Activated naive CD4-positive, alpha-beta T cell treated with anti-CD3 and anti-CD28 coated beads for 36 hours (primary cell): ENCODE results near the gene CCDC93. TPM values are rescaled to one million over a fixed set of nuclear protein-coding genes. Genes with fewer than 3 reads are reported as not detected.

Experiments used
- CTCF ChIA-PET: fragments of 350-600 bp; sonication (Branson Sonifier 250); formaldehyde crosslinking; loops from one replicate; lab custom pipeline; 2021; ENCODE audit warnings: antibody characterized with exemption; lab: Charles Lee
- DNase-seq: peaks from one replicate; pipeline ENCODE4 v3.0.0-alpha.2; 2020
- H3K27ac Mint-ChIP-seq: one replicate; pipeline ENCODE4 v1.8.0; 2021; ENCODE audit warnings: mild to moderate bottlenecking, mixed read lengths
- H3K27me3 Mint-ChIP-seq: one replicate; pipeline ENCODE4 v1.8.0; 2021; ENCODE audit warnings: low read depth, mixed read lengths
- H3K36me3 Mint-ChIP-seq: one replicate; pipeline ENCODE4 v1.8.0; 2021; ENCODE audit warnings: low read depth, mixed read lengths
- H3K4me1 Mint-ChIP-seq: one replicate; pipeline ENCODE4 v1.8.0; 2021; ENCODE audit warnings: low read depth, mixed read lengths
- H3K4me3 Mint-ChIP-seq: one replicate; pipeline ENCODE4 v1.8.0; 2021; ENCODE audit warnings: mild to moderate bottlenecking, moderate library complexity, mixed read lengths
- H3K9me3 Mint-ChIP-seq: one replicate; pipeline ENCODE4 v1.8.0; 2021; ENCODE audit warnings: mixed read lengths
- intact Hi-C: fragments of 100-400 bp; cut with micrococcal nuclease; formaldehyde crosslinking; loops from one replicate; pipeline ENCODE4 v1.15.1; 2023
- total RNA-seq, 2 experiments: library from RNA; stranded (reverse); gene quantifications; one replicate each; pipeline ENCODE4 v1.2.3, GENCODE V29; 2021

The CCDC93 gene
- total RNA-seq, 2 experiments from 2014 or later: 29.0 to 32.8 TPM

DNA sequence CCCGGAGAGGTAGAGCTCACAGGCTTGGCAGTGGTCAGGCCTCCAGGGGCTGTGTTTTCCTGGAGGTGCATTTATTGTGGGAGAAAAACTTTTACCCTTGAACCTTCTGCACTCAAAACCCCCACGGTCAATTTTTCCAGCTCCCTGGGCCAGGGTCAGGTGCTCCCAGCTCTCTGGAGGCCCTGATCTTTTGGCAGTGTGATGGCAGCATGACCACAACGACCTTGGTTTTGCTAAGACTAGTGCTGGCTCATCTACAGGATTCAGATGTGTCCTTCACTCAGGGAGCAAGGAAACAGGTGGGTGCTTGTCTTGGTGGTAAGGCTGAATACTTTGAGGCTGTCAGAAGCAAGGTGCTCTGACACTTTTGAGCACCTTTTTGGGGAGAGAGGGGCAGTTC, 92.3 kb downstream of the CCDC93 start:
- Mint-ChIP-seq H3K9me3 (peaks cover 3% of the 10 kb centered on the region), H3K4me3 (no peak overlapping the region), H3K4me1 (no peaks in the 10 kb centered on the region), H3K36me3 (peaks cover 87% of the 10 kb centered on the region), H3K27me3 (no peaks in the 10 kb centered on the region), H3K27ac (no peak overlapping the region)
- intact Hi-C loops: no loop called here
- no peak for DNase-seq
- CTCF ChIA-PET: no interaction called here

DNA sequence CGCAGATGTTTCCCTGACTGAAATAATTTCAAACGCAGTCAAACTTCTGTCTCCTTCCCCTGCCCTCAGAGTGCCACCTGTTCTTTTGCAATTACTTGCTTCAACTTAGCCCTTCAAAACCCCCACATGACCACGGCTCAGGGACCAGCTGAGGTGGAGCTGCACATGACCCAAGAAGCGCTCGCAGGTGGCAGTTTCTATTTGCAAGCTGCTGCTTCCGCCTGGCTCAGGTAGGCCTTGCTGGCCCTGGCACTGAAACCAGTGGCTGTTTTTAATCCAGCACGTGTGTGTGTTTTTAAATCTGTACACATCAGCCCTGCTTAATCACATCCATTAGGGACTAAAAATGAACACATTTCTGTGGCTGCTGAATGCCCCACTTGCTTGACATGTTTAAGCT, 95.3 kb downstream of the CCDC93 start:
- intact Hi-C loops: no loop called here
- H3K4me1 Mint-ChIP-seq: no peaks in the 10 kb centered on the region
- peaks cover 13% of the 10 kb centered on the region for H3K9me3 Mint-ChIP-seq
- CTCF ChIA-PET: interaction anchor here (1.2 kb wide), 1 partner anchor 85 kb away, joined by 4 read pairs; no protein-coding TSS in a partner anchor
- H3K27ac Mint-ChIP-seq: no peak overlapping the region
- no peaks in the 10 kb centered on the region for H3K27me3 Mint-ChIP-seq
- no peak overlapping the region for H3K4me3 Mint-ChIP-seq
- DNase-seq: no peak
- peaks cover 87% of the 10 kb centered on the region for H3K36me3 Mint-ChIP-seq

DNA sequence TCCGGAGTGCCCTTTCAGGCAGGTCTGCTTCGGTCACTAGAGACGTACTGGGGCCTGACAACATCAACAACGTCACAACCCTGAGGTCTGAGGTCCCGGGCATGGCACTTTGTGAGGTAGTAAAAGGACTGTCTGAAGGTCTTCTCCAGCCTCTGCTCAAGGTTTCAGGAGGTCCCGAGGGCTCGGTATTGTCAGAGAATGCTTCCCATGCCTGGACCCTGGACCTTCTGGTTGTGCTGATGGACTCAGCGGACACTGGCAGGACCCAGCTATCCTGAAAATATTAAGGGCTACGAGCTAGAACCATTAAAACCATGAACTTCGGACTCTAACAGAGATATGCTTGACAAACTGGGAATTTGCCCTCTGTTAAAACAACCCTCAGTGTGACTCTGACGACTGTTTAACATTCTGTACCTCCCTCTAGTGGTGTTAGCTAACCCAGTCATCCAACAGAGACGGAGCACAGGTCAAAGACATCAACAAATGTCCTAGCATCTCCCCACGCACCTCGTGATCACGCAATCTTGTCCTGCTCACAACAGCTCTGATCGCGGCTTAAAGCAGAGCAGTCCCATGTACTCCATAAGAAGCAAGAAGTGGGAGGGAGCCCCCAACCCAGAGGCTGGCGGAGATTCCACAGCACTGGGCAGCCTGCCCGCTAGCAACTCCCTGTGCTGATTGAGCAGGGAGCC, 96.5 kb downstream of the CCDC93 start:
- Mint-ChIP-seq H3K4me3 (no peak overlapping the region), H3K4me1 (no peaks in the 10 kb centered on the region), H3K27me3 (no peaks in the 10 kb centered on the region), H3K9me3 (peaks cover 20% of the 10 kb centered on the region), H3K36me3 (peaks cover 76% of the 10 kb centered on the region), H3K27ac (no peak overlapping the region)
- intact Hi-C loops: no loop called here
- DNase-seq: no peak
- CTCF ChIA-PET: interaction anchor here (1.2 kb wide), 1 partner anchor 86 kb away, joined by 4 read pairs; no protein-coding TSS in a partner anchor

DNA sequence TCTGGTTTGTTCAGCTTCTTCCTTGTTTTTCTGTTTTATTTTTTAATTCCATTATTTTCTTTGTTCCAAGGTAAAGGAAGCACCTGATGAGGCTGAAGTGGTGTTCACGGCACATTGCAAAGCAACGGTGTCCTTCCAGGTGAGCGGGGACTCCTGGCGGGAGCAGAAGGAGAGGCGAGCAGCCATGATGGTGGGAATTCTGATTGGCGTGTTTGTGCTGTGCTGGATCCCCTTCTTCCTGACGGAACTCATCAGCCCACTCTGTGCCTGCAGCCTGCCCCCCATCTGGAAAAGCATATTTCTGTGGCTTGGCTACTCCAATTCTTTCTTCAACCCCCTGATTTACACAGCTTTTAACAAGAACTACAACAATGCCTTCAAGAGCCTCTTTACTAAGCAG, 110.9 kb downstream of the CCDC93 start:
- H3K4me3 Mint-ChIP-seq: no peak overlapping the region
- no peaks in the 10 kb centered on the region for H3K36me3 Mint-ChIP-seq
- no peak overlapping the region for H3K27ac Mint-ChIP-seq
- H3K4me1 Mint-ChIP-seq: no peaks in the 10 kb centered on the region
- intact Hi-C loops: no loop called here
- H3K27me3 Mint-ChIP-seq: no peaks in the 10 kb centered on the region
- CTCF ChIA-PET: no interaction called here
- no peak for DNase-seq
- peaks cover 24% of the 10 kb centered on the region for H3K9me3 Mint-ChIP-seq

DNA sequence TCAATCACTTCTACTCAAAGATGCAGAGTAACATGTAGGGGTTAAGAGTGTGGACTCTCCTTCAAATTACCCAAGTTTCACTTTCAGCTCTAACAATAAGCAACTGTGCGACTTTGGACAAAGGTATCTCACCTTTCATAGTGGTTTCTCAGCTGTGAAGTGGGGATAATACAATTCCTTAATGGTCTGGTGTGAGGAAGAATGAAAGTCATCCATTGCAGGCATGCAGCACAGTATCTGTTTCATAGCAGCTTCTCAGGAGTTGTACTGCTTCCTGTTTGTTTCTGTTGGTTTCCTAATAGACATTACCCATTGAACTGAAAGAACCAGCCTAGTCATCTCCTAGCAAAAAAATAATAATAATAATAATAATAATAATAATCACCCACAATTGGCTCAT, 125.0 kb downstream of the CCDC93 start:
- no peak overlapping the region for H3K27ac Mint-ChIP-seq
- H3K36me3 Mint-ChIP-seq: no peaks in the 10 kb centered on the region
- CTCF ChIA-PET: no interaction called here
- H3K4me3 Mint-ChIP-seq: no peak overlapping the region
- H3K9me3 Mint-ChIP-seq: no peaks in the 10 kb centered on the region
- no peaks in the 10 kb centered on the region for H3K4me1 Mint-ChIP-seq
- no peak for DNase-seq
- peaks cover 5% of the 10 kb centered on the region for H3K27me3 Mint-ChIP-seq
- intact Hi-C loops: no loop called here

DNA sequence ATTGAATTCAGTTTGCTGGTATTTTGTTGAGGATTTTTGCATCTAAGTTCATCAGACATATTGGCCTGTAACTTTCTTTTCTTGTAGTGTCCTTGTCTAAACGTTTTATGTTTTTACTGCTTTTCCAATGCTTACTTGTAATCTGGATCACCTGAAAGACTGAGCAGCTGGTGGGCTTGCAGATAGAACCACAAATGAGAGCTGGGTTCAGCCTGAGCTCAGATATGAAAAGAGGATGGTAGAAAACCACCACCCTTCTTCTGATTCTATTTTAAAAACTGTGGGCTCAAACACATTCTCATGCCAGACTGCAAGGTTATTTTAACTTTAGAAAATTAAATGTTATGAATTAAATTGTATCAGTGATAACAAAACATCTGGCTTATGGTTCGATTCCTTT, 128.6 kb downstream of the CCDC93 start:
- no peaks in the 10 kb centered on the region for H3K4me1 Mint-ChIP-seq
- intact Hi-C loops: no loop called here
- H3K36me3 Mint-ChIP-seq: no peaks in the 10 kb centered on the region
- CTCF ChIA-PET: no interaction called here
- DNase-seq: no peak
- no peak overlapping the region for H3K4me3 Mint-ChIP-seq
- peaks cover 8% of the 10 kb centered on the region for H3K27me3 Mint-ChIP-seq
- no peak overlapping the region for H3K27ac Mint-ChIP-seq
- H3K9me3 Mint-ChIP-seq: peaks cover 4% of the 10 kb centered on the region

DNA sequence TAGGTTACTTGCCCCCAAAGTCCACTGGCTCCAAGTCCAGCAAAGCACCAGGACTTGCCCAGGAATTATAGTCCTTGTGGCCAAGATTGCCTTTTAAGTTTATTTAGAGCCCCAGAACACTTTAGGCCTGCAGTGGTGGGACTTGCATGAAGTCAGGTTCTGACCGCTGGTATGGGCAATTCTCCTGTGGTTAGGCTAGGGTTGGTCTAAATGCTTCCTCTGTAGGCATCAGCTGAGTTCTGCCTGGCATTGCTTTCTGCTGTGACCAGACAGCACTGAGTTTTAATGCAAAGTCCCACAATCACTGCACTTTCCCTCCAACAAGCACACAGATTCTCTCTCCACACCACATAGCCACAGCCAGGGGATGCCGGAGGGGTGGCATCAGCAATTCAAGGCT, 134.9 kb downstream of the CCDC93 start:
- Mint-ChIP-seq H3K4me1 (no peaks in the 10 kb centered on the region), H3K27me3 (peaks cover 28% of the 10 kb centered on the region), H3K4me3 (no peak overlapping the region), H3K36me3 (peaks cover 4% of the 10 kb centered on the region), H3K27ac (no peak overlapping the region), H3K9me3 (peaks cover 4% of the 10 kb centered on the region)
- intact Hi-C loops: no loop called here
- no peak for DNase-seq
- CTCF ChIA-PET: no interaction called here

DNA sequence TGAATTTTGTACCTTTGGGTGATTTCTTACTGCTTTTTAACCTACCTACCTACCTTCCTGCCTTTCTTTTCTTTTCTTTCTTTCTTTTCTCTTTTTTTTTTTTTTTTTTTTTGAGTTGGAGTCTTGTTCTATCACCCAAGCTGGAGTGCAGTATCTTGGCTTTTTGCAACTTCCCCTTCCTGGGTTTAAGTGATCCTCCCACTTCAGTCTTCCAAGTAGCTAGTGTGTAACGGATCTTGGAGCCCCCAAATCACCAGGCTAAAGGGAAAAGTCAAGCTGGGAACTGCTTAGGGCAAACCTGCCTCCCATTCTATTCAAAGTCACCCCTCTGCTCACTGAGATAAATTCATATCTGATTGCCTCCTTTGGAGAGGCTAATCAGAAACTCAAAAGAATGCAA, 138.1 kb downstream of the CCDC93 start:
- intact Hi-C loops: no loop called here
- Mint-ChIP-seq H3K27me3 (peaks cover 28% of the 10 kb centered on the region), H3K36me3 (peaks cover 4% of the 10 kb centered on the region), H3K27ac (no peak overlapping the region), H3K4me3 (no peak overlapping the region), H3K9me3 (no peaks in the 10 kb centered on the region), H3K4me1 (no peaks in the 10 kb centered on the region)
- CTCF ChIA-PET: no interaction called here
- no peak for DNase-seq

Other genes with a start within 250 kb of the CCDC93 start
- 100 to 1,000 TPM; 106 to 119 TPM for gene DDX18, start 199.4 kb downstream of the CCDC93 start, total RNA-seq
- gene INSIG2, start 74.4 kb upstream of the CCDC93 start, total RNA-seq: 10 to 100 TPM; 14.3 to 19.3 TPM